Stimulated activated CD8-positive, alpha-beta memory T cell treated with anti-CD3 and anti-CD28 coated beads, Interleukin-4, amount 100 ng/mL, for 48 hours (primary cell): ENCODE data around the gene GRM4.
"Not testable (repeated sequence)": the region's sequence is repeated elsewhere in the genome, so short reads cannot be mapped to it uniquely, and the experiment has no call there.

ENCODE experiments used
- DNase-seq: peaks from one replicate; pipeline ENCODE4 v3.0.0-alpha.2; 2020

The GRM4 gene

DNA sequence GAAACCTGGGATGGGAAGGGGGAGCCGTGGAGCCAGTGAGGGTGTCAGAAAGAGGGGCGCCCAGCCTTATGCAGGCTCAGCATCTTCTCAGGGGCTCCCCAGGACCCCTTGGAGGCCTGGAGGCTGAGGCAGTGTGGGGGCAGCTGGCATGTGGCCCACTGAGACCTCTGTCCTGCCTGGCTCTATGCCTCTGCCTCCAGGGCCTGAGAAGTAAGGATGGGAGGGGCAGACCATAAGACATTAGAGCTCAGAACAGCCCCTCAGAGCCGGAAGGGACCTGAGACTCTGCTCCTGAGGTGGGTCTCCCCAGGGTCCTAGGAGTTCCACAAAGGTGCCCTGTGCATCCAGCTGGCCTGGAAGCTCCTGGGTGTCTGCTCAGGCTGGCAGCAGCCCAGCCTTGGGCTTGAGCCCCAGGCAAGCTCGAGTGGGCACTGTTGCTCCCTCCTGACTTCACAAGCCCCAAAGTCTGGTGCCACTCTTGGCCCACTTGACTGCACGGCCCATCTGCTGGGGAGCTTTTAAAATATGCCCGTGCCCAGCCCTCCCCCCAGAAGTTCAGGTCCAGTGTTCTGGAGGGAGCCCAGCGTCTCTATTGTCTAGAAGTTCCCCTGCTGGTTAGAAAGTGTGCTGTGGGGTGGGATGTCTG lies 126.8 kb downstream of the GRM4 start:
- DNase-seq, result no peak

- no peak for DNase-seq
Measured at GRCh38 chr6:34018026-34018425, 127.9 kb downstream of the GRM4 start.

GRCh38 chr6:34017106-34017805 lies 128.6 kb downstream of the GRM4 start:
- no peak for DNase-seq

GRCh38 chr6:34016573-34016972 lies 129.3 kb downstream of the GRM4 start:
- not testable (repeated sequence) for DNase-seq

GRCh38 chr6:34015586-34015985 lies 130.3 kb downstream of the GRM4 start:
- no peak for DNase-seq

GRCh38 chr6:34011264-34011663 lies 134.6 kb downstream of the GRM4 start:
- DNase-seq, result no peak

- no peak for DNase-seq
Measured at GRCh38 chr6:34005901-34006531, 139.9 kb downstream of the GRM4 start.

DNA sequence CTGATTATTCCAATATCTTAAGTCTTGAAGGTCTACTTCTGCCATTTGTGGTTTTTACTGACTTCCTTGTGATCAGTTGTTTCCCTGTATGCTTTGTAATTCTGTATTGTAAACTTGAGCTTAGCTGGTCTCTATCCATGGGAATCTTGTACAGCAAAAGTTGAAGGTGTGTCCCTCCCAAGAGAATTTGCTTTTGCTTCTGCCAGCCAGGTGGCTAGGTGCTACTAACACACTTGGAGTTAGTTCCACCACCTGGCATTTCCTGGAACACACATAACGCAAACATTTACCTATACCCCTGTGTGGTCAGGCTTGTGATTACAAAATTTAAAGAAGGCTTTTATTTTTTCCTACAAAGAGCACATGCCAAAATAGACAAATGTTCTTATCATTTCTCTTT lies 141.2 kb downstream of the GRM4 start:
- no peak for DNase-seq

DNA sequence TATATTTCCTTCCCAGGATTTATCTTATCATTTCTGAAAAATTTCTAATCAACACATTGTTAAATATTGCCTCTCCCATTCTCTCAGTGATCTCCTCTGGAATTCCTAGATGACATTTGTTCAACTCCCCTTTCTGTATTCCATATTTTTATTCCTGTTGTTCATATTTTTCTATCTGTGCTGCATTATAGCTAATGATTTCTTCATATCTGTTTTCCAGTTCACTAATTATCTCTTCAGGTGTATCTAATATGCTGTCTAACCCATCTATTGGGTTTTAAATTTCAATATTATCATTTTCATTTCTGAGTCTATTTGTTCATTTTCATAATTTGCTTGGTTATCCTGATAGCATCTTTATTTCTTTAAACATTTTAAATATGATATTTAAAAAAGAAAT lies 141.9 kb downstream of the GRM4 start:
- DNase-seq, result no peak

- DNase-seq, result no peak
Measured at GRCh38 chr6:34001706-34002621, 143.9 kb downstream of the GRM4 start.

GRCh38 chr6:34000281-34000680 lies 145.6 kb downstream of the GRM4 start:
- no peak for DNase-seq

DNA sequence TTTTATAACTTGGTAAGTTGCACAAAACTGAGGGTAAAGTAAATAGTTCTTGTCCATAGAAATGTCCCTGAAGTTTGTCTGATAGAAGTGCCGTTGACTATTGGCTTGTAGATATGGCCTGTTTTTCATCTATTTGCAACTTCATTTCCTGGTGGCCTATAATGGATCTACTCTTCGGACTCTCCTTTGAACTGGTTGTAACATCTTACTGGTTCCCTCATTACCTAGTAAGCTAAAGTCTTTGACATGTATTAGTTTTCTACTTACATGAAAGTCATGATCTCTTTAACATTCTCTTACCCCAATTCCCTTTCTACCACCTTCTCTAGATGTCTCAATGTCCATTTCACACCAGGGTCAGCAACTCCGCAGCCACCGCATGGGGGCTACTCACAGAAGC lies 146.3 kb downstream of the GRM4 start:
- DNase-seq, result no peak

GRCh38 chr6:33998660-33999059 lies 147.2 kb downstream of the GRM4 start:
- DNase-seq, result no peak

DNA sequence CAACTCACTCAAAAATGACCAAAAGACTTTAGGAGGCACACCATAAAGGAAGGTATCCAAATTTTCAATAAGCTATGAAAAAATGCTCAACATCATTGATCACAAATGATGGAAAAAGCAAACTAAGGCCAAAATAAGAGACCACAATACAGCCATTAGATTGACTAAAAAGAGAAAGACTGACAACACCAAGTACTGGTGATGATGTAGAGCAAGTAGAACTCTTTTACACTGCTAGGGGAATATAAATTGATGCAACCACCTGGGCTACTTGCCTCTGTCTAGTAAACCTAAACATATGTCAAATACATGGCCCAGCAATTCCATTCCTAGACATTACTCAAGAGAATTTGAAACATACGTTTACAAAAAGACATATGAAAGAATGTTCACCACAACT lies 148.6 kb downstream of the GRM4 start:
- no peak for DNase-seq

DNA sequence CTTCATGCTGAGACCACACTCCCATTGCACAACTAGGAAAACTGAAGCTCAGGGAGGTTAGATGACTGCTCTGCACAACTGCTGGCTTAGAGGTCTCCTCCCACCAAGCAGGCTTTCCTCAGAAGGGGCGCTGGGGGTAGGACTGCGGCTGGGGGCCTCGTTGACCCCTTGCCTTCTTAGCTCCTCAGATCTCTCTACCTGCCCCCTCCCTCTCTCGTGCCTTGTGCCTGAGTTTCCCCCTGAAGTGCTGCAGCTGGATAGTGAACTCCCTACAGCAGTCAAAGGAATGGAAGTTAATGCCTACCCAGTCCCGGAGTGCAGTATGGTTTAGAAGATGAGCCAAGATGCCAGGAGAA lies 149.8 kb downstream of the GRM4 start:
- no peak for DNase-seq

- no peak for DNase-seq
Measured at GRCh38 chr6:33995309-33996119, 150.4 kb downstream of the GRM4 start.

- DNase-seq, result no peak
Measured at GRCh38 chr6:33994472-33995308, 151.2 kb downstream of the GRM4 start.

- DNase-seq, result no peak
Measured at GRCh38 chr6:33993653-33994471, 152.0 kb downstream of the GRM4 start.

DNA sequence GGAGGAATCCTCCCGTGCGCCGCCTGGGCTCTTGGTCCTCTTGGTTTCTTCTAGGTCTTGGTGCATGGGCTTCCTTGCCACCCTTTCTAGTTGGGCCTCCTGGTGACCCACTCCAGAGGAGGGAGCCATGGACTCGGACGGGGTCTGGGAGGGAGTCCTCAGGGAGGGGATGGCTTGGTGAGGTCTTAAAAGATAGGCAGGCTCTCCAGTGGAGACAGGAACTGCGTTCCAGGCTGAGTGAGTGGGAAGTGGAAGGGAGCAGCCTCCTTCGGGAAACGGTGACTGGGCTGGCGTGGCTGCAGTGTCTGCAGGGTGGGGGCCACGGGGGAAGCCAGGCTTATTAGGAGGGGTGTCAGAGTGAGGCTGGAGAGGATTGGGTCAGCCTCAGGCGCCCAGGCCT lies 152.8 kb downstream of the GRM4 start:
- DNase-seq, result no peak

DNA sequence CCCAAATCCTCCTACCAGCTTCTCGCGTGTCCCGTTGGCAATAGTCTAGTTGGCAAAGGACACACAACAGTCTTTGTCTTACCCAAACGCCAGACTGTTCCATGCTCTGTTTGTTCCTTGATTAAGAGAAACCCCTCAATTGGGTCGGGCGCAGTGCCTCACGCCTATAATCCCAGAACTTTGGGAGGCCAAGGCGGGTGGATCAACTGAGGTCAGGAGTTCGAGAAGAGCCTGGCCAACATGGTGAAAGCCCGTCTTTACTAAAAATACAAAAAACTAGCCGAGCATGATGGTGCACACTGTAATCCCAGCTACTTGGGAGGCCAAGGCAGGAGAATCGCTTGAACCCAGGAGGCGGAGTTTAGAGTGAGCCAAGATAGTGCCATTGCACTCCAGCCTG lies 153.7 kb downstream of the GRM4 start:
- no peak for DNase-seq

DNA sequence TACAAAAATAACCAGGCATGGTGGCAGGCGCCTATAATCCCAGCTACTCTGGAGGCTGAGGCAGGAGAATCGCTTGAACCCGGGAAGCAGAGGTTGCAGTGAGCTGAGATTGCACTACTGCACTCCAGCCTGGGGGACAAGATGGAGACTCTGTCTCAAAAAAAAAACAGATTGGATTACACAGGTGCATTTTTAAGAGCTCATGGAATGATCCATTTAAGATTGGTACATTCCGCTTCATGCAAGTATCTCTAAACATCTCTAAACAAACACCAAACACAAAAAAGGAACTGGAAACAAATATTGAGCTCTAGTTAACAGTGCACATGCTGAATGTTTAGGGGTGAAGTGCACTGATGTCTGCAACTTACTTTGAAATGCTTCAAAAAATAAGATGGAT lies 154.3 kb downstream of the GRM4 start:
- no peak for DNase-seq
